Measurements from ENCODE around the gene SHB. TPM values are rescaled to one million over a fixed set of nuclear protein-coding genes. Genes with fewer than 3 reads are reported as not detected.

The SHB gene
- total RNA-seq, 2 donors from 2014 or later, result 41.7 to 57.9 TPM

- ATAC-seq (ENCODE audit: insufficient number of reproducible peaks, low FRiP score, low read depth), result no peak
- Histone ChIP-seq H3K4me3 (no peak overlapping the region), H3K4me1 (ENCODE audit: control insufficient read depth in 1 of 2, low read depth in 2 of 2) (no peaks in the 10 kb centered on the region), H3K27ac (no peak overlapping the region), H3K9me3 (no peaks in the 10 kb centered on the region), H3K36me3 (peaks cover 2% of the 10 kb centered on the region), H3K27me3 (replicated peaks; ENCODE audit: insufficient read depth) (no peaks in the 10 kb centered on the region)
- TF ChIP-seq CTCF (IDR thresholded peaks at IDR 0.05), result no peak
- no peak for DNase-seq (ENCODE audit: low spot score)
These were observed 195.1 kb downstream of the SHB start for GRCh38 chr9:37873955-37874354.

- DNase-seq (ENCODE audit: low spot score) (no peak), ATAC-seq (ENCODE audit: insufficient number of reproducible peaks, low FRiP score, low read depth) (no peak)
- Histone ChIP-seq H3K4me1 (ENCODE audit: control insufficient read depth in 1 of 2, low read depth in 2 of 2) (no peaks in the 10 kb centered on the region), H3K4me3 (no peak overlapping the region), H3K36me3 (peaks cover 2% of the 10 kb centered on the region), H3K9me3 (no peaks in the 10 kb centered on the region), H3K27me3 (replicated peaks; ENCODE audit: insufficient read depth) (no peaks in the 10 kb centered on the region), H3K27ac (no peak overlapping the region)
- TF ChIP-seq CTCF (IDR thresholded peaks at IDR 0.05), result no peak
These were observed 198.2 kb downstream of the SHB start for GRCh38 chr9:37870799-37871176.

- DNase-seq (ENCODE audit: low spot score) (no peak), ATAC-seq (ENCODE audit: insufficient number of reproducible peaks, low FRiP score, low read depth) (no peak)
- no peaks in the 10 kb centered on the region for H3K27me3 ChIP-seq (replicated peaks; ENCODE audit: insufficient read depth)
- H3K4me3 ChIP-seq, result no peak overlapping the region
- H3K36me3 ChIP-seq, result peaks cover 5% of the 10 kb centered on the region
- no peaks in the 10 kb centered on the region for H3K9me3 ChIP-seq
- no peaks in the 10 kb centered on the region for H3K4me1 ChIP-seq (ENCODE audit: control insufficient read depth in 1 of 2, low read depth in 2 of 2)
- TF ChIP-seq CTCF (IDR thresholded peaks at IDR 0.05), result no peak
- H3K27ac ChIP-seq, result no peak overlapping the region
These were observed 198.8 kb downstream of the SHB start for GRCh38 chr9:37870081-37870798.

Other genes starting within 250 kb of the SHB start
- 10 to 100 TPM; 29.9 to 39.1 TPM for gene SLC25A51, start 165.1 kb downstream of the SHB start, total RNA-seq

All from thoracic aorta (tissue), 2 donors.